Measurements from ENCODE around the gene COLEC12.

The COLEC12 gene

DNA sequence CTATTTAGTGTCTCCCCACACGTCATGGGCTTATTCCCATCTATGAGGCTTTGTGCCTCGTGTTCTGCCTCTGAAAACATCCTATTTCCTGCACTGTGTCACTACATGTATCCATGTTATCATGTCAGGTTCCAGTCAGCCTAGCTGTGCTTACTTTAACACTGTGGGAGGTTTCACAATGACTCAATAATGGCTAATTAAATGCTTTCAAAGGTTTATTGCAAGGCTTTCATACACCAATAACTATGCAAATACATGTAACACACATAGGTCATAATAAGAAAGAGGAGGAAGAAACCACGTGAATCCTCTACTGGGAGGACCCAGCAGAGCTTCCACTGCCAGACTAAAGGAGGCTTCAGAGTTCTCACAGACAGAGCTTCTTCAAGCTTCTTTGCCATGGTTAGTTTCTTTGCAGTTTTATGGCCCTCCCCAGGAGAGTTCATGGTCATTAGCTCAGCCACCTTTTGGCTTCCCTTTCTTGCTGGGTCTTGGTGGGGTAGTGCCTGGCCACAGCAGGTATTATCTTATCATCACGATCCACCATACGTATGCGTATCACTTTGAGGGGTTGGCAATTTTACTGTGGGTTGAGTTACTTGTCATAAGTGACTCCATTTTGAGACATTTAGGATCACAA, 5.1 kb upstream of the COLEC12 start:
- DNase-seq = no peak

GRCh38 chr18:501406-501714, 859 bp upstream of the COLEC12 start:
- no peak for DNase-seq

- no peak for DNase-seq
Observed at GRCh38 chr18:499776-500631, 497 bp downstream of the COLEC12 start.

- no peak for DNase-seq
Observed at GRCh38 chr18:498931-499775, 1.3 kb downstream of the COLEC12 start.

DNA sequence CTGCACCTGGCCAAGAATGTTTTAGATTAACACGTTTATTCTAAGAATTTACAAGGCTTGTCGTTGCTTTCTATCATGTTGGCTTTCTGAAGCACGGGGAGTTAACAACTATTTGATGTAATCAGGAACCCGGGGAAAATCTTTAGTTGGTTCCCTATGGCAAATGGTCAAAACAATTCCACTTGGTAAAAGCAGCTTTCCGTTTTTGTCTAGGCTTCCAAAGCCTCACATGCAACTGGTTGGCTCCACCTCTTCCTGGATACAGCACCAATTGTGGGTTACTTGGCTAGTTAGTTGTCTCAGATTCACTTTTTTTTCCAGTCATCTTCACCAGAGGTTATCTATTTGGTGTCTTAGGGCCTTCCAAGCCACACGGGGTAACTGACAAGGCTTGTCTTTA, 2.8 kb downstream of the COLEC12 start:
- DNase-seq = no peak

- no peak for DNase-seq
Observed at GRCh38 chr18:495452-495851, 5.0 kb downstream of the COLEC12 start.

DNA sequence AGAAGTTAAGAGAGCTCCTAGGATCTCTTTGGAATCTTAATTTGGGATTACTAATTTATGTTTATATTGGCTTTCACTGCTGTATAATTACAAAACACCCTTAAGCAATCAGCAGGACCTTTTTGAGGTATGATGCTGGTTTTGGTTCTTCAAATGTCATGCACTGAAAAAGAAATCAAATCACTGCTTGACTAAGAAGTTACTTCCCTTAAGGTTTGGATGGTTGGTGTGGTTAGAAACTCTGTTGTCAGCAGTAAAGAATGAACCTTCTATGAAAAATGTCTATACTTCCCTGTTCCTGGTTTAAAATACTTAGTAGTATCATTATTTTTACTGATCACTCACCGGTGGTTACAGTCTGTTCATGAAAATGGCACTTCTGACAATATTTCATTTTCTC, 5.5 kb downstream of the COLEC12 start:
- DNase-seq = peak; percentile 5

DNA sequence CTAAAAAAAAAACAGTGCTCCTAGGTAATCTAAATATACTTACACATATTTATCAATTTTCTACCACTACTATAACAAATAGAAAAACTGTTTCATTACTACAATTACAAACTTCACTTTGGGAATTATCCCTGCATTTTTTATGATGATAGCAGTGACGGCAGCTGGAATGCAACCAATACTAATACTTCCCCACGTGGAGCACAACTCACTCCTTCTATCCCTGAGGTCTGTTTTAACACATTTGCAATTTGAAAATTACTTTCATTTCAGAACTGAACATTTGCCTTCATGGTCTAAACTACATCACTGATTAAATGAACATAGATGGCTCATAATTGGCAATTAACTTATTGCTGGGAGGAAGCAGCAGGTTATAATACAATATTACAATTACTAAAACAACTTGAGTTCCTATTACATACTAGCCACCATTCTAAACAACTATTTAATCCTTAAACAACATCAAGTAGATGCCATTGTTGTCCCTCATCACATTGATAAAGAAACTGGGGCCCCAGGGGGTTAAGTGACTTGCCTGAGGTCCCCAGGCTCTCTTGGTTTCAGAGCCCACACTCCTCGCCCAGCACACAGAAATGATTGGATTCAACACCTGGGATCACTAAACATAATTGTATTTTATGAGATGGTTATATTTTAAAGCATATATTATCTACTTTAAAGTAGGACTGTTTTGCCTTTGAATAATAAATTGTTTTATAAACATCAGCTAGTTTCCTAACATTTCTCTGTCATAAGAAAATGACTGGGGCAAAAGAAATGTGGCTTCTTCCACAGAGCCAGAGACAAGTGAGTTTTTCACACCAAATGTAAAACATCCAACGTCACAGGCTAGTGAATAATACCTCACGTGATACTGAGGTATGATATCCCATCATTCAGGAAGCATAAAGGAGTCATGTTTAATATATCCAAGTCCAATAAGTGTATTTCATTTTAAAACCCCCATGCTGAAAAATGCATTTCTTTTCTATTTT, 6.2 kb downstream of the COLEC12 start:
- DNase-seq = no peak

- no peak for DNase-seq
Observed at GRCh38 chr18:492451-492850, 8.1 kb downstream of the COLEC12 start.

- no peak for DNase-seq
Observed at GRCh38 chr18:490624-491023, 9.9 kb downstream of the COLEC12 start.

- DNase-seq = no peak
Observed at GRCh38 chr18:490024-490366, 10.5 kb downstream of the COLEC12 start.

- DNase-seq = no peak
Observed at GRCh38 chr18:489244-490023, 11.1 kb downstream of the COLEC12 start.

DNA sequence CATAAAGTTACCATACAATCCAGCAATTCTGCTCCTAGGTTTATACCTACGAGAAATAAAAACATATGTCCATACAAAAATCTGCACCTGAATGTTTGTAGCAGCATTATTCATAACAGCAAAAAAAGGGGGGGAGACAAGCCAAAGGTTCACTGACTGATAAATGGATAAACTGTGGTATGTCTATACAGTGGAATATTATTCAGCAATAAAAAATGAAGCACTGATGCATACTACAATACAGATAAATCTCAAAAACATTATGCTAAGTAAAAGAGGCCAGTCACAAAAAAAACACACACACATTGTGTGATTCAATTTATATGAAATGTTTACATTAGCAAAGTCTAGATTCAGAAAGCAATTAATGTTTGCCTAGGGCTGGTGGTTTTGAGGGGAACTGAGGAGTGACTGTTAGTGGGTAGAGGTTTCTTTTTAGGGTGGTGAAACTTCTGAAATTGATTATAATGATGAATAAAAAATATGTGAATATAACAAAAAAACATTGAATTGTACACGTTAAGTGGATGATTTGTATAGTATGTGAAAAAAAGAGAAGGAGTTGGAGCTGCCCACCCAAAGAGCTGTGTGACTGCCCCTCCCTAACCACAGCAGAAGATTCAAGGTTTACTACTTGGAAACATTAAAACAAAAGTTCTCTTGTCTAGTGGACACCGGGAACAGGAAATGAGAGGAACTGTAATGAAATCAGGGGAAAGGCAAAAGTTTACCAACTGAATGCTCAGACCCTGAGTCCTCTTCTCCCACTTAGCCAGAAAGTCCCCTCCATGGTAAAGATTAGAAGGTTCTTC, 13.4 kb downstream of the COLEC12 start:
- no peak for DNase-seq

DNA sequence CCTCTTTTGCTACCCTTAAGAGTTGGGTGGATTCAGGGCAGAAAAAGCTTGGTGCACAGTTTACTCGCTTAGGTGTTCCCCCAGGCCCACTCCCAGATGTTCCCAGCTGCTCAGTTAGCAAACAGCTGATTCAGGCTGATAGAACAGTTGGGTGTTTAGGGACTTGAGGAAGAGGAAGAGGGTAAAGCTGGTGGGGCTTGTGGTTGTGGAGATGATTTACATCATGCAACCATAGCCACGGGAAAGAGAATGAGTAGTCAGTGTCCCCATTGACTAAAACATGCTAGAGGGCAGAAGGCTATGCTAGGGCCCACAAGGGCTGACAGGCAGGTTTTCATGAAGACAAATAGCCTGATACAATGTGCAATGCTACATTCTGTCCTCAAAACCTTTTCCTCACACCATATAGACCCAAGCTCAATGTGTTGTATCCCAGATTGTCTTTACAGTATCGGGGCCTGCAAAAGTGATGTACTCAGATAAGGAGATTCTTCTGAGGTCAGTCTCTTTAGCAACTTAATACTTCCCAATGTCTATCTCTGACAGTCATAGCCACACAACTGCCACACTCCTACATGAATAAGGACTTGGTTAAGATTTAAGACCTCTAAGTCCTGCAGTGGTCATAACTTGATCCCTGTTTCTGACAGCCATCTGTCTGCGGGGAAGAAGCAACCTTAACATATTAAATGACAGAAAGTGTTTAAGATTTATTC, 15.6 kb downstream of the COLEC12 start:
- DNase-seq = no peak

GRCh38 chr18:478681-479080, 21.8 kb downstream of the COLEC12 start:
- DNase-seq = no peak

GRCh38 chr18:477565-477964, 22.9 kb downstream of the COLEC12 start:
- no peak for DNase-seq

GRCh38 chr18:476251-476664, 24.2 kb downstream of the COLEC12 start:
- DNase-seq = no peak

GRCh38 chr18:475202-476031, 25.1 kb downstream of the COLEC12 start:
- DNase-seq = no peak

- DNase-seq = no peak
Observed at GRCh38 chr18:474416-474815, 26.1 kb downstream of the COLEC12 start.
